GM20431 (cell line): ENCODE data around the gene LRTM1.

Source experiments
- in situ Hi-C: fragments of 300-500 bp; cut with MseI, MboI; formaldehyde crosslinking; loops from one replicate; pipeline ENCODE4 v1.15.0; 2020; ENCODE audit warnings: low sequenced_read_pairs; ENCODE audit not compliant: unreplicated experiment

LRTM1 gene

DNA sequence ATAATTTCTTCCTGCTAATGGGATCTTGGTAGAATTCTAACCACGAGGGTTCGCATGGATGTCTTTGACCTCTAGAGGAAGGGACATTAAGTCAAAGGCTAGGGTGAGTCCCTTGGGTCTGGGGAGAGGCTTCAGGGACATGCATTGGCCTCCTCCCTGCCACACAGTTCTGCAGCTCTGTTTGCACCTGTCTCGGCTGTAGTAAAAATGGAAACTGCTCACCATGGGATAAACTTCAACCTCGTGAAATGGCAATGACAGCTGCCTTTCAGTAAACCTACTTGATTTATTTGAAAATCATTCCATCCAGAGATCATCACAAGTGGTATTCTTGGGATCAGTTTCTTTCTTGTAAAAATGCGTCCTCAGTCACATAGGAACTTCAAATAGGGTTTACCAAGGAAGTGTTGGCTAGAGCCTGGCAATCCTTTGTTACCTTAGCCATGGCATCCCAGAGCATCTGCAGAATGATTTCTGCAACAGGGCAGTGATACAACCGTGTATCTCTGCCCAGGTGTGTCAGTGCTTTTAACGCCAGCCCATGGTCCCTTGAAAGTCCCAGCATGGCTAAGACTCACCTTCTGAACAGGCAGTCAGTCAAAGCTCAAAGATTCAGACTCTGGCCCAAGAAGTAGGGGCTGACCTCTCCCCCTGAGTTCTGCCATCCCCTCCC lies 14.0 kb upstream of the LRTM1 start:
- in situ Hi-C loops, result no loop called here

DNA sequence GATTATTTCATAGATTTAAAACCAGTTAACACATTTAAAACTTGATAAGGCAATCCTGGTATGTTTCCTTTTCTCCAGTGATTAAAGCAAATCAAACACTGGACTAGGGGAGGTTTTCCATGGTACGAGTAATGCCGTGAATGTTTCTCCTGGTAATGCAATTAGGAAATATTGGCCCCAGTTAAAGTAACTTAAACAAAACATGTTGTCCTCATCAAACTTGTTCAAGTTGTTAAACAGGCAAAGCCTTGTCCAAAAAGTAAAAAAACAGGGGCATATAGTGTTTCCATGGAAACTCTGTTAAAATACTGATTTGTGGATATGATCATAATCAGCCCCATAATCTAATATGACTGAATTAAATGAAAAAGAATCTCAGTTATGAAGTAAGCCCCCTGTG lies 13.1 kb upstream of the LRTM1 start:
- in situ Hi-C loops, result no loop called here

DNA sequence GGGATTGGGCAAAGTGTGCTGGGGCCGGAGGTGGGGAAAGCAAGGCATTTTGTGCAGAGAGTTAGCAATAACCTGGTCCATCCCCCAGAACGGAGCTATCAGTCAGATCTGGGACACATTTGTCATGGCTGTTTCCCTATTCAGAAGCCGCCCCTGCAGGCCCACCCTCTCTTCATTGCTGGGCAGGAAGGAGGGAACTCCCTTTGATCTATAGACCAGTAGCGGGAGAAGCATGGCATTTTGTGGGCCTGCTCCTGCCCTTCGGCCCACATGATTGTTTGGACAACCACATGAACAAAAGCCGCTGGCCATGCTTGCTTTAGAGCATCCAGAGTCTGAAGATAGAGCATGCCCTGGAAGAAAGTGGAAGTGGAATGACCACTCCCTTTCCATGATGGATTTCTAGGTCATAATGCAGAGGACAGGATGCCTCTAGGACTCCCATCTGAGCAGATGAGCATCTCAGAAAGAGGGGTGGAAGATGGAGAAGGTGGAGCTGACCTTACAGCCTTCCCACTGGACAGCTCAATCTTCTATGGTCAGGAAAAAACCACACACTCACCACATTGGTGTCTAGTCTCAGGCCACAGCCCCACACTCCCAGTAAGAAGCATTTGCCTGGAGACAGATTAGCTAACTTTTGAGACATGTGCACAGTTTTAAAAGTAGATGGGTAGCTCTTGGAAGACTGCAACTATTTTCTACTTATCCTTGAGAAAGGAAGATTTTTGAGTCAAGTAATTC lies 11.9 kb upstream of the LRTM1 start:
- in situ Hi-C loops, result no loop called here

DNA sequence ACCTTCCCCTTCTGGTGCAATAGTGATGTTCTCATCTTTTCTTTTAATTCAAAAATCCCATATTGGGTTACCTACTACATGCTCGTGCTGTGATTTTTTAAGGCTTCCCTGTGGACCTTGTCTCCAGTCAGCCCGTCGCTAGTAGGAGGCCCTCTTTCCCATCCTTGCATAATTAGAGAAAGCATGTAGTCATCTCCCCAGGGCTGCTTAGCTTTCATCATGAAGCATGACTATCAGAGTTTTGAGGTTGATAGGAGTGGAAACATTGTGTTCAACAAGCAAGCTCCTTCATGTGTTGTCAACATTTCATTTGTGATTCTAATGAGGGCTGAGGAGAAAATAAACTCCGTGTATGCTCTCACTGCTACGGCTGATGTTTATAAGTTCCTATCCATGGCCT lies 8.7 kb upstream of the LRTM1 start:
- in situ Hi-C loops, result no loop called here

DNA sequence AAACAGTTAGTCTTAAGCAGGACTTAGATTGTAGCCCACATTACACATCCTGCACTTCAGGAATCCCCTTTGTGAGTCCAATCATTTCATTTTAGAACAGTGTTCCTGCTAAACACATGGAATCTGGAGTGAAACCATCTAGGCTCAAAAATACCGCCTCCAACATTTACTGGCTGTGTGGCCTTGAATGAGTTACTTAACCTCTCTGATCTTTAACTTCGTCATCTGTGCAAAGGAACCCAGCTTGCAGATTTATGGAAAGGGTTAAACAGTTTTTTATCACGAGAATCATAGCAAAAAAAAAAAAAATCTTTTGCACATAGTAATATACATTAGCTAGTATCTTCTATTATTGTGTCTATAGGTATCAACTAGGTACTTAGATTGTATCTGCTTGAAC lies 8.0 kb upstream of the LRTM1 start:
- in situ Hi-C loops, result no loop called here

DNA sequence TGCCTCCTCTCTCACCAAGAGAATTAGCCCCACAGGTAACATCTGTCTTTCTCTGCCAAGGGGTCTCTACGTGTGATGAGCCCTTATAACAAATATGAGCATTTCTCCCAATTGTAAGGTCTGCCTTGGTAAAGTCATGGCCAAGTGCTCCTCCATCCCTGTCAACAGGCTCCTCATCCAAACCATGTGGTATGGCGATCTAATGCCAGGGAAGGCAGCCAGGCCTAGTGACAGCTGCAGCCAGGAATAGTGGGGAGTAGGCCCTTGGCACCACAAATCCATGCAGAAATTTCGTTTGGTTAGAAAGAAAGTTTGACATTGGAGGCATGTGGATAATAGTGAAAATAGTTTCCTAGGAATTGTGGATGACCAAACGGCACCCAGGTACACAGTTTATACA lies 4.7 kb upstream of the LRTM1 start:
- in situ Hi-C loops, result no loop called here

DNA sequence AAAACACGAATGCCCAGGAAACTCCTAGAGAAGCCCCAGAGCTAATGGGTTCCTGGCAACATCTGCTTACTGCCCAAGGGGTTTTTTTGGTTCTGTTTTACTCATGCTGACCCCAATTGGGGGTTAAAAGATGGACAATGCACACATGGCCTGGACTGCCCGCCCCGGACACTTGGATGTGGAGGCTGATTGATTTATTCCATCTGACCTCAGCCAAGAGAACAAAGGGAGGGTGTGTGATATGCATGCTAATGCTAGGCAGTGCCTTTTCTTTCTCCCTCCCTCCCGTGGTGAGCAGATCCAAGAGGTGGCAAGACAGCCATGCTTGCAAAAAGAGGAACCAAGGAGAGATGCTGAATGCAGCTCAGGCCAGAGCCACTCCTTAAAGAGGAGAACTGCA lies 3.3 kb upstream of the LRTM1 start:
- in situ Hi-C loops, result no loop called here

DNA sequence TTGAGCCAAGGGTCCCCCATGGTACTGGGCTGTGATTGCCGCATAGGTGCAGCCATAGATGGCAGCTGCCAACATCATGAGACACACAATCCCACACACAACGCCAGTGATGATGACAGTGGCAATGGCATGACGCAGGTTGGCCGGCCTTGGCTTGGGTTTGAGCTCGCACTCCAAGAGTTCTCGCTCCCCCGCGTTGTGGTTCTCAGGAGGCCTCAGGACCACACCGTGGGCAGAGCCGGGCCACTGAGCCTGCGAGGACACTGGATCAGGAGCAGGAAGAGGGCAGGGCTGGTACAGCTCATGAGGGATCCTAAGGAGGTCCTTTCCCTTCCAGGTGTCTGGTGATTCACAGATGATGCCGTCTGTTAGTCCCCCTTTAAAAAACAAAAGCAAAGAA lies 9.3 kb downstream of the LRTM1 start:
- in situ Hi-C loops, result no loop called here

DNA sequence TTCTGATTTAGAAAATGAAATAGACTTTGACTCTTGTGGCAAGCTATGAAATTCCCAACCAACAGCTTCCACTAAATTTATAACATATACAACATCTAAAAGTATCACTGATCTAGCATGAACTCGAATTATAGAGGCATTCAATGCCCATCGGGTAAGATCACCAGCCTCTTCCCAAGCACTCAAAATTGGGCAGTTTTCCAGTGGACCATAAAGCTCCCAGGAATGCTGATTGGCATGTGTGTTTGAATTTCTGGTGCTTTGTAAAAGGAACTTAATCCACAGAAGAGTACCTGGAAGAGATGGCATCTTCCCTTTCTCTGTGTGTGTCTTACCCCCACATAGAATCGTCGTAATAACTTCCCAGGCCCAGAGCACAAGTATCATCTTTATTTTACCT lies 10.0 kb downstream of the LRTM1 start:
- in situ Hi-C loops, result no loop called here

DNA sequence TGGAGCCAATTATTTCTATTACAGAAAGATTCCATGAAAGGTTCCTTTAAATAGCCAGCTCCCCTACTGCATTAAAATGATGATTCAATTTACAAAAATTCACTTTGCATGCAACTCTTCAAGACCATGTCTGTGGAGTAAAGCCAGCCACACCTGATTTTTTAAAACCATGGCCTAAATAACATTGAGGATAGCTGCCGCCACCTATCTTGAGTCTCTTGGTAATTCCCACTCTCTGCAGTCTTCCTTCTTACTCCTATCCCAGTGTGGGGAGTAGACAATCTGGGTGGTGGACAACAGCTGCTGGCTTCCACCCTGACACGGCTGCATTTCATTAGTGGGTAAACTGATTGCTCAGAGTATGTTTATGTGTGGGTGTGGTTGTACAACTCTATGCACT lies 10.7 kb downstream of the LRTM1 start:
- in situ Hi-C loops, result no loop called here

DNA sequence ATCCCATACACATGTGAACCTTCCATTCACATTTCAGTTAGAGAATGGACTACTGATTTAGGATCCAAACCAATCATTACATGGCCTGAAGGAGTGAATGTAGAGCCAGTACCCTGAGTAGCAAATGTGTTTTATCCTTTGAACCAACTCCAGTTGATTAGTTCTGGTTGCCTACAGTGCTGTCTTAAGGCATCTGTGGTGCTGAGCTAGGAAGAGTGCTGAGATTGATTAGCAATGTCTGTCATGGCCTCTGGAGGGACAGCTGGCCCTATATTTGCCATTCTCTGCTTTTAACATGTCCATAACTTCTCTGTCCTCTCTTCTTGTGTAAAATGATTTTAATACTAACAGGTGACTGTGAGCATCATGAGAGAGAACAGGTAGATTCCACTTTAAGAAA lies 11.1 kb downstream of the LRTM1 start:
- in situ Hi-C loops, result no loop called here

DNA sequence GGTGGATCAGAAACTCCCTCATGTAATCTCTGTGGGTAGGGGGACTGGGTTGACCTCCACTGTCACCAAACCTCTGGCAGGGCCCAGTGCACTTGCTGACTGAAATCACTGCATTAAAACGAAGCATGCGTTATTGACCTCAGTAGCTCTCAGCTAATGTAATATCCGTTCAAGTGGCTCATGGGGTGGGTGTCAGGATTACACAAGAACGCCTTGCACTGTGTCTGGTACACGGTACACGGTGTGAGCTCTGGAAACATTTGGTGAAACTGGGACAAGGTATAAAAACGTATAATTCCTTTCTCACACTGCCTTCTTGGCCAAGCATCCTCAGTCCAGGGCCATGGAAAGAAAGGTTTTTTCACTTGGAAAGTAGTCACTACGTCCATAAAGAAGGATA lies 11.9 kb downstream of the LRTM1 start:
- in situ Hi-C loops, result no loop called here

DNA sequence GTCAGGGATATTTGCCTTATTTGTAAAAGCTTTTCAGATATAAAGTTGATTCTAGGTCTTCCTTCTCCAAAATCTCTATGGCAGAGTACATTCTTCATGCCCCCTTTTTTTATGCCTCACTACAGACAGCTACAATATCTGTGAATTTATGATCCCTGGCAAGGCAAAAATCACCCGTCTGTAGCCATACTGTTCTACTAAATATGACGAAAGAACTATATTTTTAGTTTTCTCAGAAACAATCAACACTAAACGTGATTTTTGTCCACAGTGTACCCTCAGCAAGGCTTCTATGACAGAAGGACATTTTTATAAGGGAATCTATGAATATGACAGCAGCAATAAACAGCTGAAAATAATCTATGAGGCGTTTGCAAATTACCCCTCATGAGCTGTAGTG lies 12.7 kb downstream of the LRTM1 start:
- in situ Hi-C loops, result no loop called here

DNA sequence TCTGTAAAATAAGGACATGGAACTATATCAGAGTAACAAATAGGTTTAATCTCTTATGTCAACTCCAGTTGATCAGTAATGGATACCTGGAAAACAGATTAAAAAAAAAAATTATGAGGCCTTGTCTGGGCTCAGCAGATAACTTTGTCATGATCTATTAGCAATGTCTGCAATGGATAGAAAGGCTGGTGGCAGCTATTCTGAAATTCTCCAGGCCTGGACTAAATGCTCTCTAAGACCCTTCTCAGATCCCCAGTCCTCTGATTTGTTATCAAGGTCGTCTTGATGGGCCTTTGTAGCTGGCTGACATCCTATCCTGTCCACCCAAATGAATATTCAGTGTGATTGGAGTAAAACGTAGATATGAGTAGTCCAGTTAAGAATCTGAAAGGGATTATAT lies 13.7 kb downstream of the LRTM1 start:
- in situ Hi-C loops, result no loop called here

DNA sequence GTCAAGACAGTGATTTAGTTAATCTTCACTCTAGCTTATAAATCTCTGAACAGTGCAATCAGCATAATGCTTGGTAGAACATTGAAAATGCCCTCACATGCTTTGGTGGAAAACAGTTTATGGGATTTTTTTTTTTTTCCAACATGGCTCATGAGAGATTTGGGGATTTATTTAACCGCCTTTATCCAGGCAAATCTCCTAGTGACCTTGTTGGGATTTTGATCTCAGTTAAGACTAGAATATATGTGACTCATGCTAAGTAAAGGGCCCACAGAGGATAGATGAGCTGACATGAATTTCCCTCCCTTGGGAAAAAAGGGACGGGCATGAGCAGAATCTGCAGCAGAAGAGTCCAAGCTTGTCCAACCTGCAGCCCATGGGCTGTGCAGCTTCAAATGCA lies 18.7 kb downstream of the LRTM1 start:
- in situ Hi-C loops, result no loop called here

DNA sequence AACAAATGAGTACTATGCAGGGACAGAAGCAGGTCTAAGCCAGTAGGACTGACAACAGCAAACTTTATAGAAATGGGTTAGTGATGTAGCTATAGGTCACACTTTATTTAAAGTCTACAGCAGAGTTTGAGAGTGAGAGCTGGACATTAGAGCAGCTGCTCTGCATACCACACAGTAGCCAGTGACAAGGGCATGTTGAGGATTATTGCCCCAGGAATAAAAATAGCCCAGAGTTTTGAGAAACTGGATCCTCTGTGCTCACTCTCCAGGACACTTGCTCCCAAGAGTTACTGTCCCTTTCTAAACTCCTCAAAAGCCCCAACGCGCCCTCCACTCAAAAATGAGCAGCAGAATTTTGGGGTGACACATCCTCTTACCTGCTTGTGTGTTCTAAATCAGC lies 21.1 kb downstream of the LRTM1 start:
- in situ Hi-C loops, result no loop called here

DNA sequence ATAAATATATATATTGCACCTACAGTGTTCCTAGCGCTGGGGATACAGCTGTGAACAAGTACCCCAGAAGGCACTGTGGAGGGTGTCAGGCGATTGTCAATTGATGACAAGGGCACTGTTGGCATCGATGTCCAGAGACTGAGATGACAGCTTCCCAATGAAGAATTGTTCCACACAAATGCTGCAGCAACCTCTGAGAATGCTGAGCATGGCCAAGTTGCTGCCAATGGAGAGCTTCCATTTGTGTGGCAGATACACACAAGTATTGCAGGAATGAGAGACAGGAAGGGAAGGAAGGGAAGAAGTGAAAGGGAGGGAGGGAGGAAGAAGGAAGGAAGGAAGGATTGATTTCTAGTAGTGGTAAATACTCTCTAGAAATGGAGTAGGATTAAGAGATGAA lies 21.9 kb downstream of the LRTM1 start:
- in situ Hi-C loops, result no loop called here

DNA sequence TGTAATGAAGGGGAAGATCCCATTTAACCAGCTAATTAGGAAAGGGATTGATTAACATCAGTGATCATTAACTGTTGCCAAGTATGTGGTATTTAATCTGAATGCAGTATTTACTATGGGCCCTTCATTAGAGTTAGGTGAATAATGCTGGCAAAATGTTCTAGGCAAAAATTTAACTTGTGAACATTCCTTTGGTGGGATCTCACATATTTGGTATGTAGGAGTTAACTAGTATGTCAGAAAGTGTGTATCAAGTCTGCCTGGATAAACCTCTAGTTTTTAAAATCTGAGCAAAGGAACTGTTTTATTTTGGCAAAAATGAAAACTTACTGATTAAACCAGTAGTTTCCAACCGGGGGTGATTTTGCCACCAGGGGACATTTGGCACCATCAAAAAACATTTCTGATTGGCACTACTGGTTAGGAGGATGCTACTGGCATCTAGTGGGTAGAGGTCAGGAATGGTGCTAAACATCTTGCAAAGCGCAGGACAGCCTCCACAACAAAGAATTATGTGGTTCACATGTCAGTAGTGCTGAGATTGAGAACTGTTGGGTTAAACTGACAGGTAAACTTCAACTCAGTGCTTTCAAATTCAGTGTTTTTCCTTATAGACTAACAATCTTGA lies 22.5 kb downstream of the LRTM1 start:
- in situ Hi-C loops, result no loop called here

DNA sequence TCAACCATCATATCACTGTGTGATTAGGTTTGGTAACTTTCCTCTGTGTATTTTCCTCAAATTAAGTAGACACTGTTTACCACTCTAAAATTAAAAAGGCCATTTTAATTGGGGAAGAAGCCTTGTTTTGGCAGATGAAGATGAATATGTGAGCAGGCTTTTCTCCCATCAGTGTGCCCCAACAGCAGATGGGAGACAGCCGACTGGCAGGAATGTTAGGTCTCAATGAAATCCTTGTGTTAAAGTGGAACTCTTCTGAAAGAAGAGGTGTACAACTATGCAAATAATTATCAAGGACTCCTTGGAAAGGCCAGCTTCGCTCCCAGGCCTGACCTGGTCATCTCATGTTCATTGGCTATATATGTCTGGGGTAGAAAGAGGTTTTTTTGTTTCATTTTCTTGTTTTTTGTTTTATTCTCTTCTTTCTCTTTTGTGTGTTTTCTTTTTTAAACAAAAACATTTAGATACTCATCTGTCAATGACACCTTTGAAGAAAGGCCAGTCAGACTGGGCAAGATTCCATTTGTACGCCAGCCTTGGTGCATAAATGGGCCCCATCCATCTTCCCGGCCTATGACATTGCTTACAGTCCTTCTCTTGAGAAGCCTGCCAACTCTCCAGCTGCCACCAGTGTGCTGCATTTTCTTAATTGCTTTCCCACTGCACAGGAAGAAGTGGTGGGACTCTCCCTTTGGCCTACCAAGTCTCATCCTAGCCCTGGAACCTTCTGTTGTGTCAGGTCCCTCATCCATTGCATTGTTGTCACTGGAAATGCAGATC lies 25.8 kb downstream of the LRTM1 start:
- in situ Hi-C loops, result no loop called here

DNA sequence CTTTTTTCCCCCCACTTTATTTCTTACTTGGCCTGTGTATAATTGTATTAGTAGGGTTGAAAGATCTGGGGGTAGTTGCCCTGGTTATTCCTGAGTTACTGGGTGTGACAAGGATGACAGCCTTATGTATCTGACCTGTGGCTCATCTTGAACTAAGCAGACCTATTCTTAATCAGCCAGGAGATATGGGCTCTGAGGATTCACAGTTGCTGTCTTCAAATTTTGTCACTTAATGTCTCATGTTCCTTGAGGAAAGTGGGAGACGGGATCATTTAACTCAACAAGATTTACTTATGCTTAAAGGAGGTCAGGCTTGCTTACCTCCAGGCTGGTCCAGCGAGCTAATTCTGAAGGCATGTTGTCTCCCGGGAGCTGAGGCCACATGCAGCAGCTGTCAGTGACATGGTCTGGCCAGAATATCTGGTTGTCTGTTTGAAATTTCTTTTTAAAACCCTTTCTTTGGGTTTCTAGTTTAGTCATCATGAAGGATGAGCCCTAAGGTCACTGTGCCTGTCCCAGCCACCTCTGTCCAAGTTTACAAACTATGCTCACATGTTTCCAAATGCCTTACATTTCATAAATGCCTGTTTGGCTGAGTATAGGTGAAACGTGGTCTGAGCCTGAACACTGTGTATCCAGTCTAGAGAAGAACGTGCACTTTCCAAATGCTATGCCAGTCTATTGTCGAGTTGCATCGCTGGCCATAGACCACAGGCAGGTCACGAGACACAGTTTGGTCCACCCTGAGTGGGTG lies 26.8 kb downstream of the LRTM1 start:
- in situ Hi-C loops, result no loop called here
